Esophagus mucosa (tissue), 1 donor: ENCODE measurements around the gene IGSF9B. TPM values are rescaled to one million over a fixed set of nuclear protein-coding genes. Genes with fewer than 3 reads are reported as not detected.

ENCODE experiments used
- ATAC-seq: fragments of 200-7000 bp; cut with Tn5 transposase; one replicate; pipeline ENCODE4 v1.9.1; 2020
- total RNA-seq: library from RNA; stranded (reverse); gene quantifications from one replicate; pipeline ENCODE4 v1.2.4, GENCODE V29; 2023
- donor health status: DM: yes; HTN: yes; CAD: no.

Gene IGSF9B
- total RNA-seq, 1 donor from 2014 or later: 1.5 TPM

DNA sequence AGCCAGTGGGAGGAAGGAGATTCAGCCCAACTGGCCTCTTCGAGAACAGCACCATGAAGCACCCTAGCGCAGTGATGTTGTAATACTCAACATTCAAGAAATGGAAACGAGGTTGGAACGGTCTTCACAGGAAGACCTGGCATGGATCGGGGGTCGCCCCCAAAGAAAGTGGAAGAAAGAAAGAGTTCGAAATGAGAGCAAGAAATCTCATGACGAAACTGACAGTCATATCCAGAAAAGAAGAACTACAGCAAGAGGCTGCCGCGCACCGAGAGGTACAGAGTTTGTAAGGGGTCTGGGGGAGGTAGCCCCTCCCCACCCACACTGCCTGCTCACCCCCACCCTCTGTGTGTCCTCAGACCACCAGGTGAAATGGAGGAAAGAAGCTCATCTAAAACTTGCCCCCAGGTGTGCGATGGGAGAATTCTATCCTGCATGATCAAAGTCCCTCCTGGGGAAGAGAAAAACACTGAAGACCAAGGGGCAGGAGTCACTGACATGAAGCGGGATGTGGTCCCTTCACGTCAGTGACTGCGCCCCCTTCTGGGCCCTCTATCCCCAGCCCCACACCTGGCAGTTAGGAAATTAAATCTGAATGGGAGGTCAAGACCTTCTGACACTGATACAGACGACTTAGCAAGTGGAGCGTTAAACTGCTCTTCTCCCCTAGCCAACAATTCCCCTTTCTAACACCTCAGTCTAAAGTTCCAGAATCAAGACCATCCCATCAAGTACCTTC, 58.6 kb downstream of the IGSF9B start:
- no peak for ATAC-seq

GRCh38 chr11:133897331-133897650, 59.5 kb downstream of the IGSF9B start:
- ATAC-seq: no peak

DNA sequence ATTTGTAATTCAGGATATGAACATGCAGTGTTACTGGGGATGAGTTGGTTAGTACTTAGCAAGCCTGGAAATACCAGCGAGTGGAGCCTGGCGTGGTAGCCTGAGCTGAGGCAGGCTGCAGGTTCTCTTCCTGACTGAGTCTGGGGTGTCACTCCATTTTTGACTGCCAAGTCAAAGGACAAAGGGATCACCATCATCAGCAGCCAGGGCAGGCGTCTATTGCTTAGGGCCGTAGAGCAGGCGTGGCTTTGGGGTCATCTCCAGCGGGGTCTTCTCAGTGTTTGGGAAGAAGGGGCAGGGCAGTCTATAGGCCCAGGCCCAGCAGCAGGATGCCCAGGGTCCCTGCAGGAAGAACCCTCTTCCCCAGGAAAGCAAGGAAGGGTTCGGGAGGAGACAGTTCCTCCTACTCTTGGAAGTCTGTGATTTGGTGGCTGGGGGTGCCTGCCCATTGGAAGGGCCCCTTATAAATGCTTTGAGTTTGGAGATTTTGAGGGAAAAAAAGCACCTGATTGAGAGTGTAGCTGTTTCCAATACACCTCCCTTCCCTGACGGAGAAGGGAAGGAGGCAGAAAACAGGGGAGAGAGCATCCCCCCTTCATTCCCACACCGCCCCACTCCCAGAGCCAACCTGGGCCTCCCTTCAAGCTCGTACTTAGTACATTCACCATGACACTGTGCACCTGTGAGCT, 60.0 kb downstream of the IGSF9B start:
- no peak for ATAC-seq

GRCh38 chr11:133896028-133896427, 60.7 kb downstream of the IGSF9B start:
- ATAC-seq: no peak

- no peak for ATAC-seq
Observed at GRCh38 chr11:133895551-133895950, 61.2 kb downstream of the IGSF9B start.

GRCh38 chr11:133895061-133895479, 61.7 kb downstream of the IGSF9B start:
- ATAC-seq: no peak

DNA sequence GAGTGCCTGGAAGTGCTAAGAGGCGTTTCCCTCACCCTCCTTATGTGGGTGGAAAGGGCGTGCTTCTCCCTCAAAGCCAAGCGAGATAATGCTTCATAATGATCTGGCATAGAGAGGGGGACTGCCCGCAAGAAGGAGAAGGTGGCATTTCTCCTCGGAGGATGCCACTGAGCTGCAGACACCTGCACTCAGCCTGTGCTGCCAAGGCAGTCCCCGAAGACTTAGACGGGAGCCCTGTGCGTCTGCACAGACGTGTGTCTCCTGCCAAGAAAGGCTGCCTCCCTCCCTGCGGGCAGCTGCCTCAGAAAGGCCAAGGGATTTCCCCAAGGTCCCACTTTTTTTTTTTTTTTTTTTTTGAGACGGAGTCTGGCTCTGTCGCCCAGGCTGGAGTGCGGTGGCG, 63.4 kb downstream of the IGSF9B start:
- ATAC-seq: no peak

- no peak for ATAC-seq
Observed at GRCh38 chr11:133892584-133893380, 64.0 kb downstream of the IGSF9B start.

DNA sequence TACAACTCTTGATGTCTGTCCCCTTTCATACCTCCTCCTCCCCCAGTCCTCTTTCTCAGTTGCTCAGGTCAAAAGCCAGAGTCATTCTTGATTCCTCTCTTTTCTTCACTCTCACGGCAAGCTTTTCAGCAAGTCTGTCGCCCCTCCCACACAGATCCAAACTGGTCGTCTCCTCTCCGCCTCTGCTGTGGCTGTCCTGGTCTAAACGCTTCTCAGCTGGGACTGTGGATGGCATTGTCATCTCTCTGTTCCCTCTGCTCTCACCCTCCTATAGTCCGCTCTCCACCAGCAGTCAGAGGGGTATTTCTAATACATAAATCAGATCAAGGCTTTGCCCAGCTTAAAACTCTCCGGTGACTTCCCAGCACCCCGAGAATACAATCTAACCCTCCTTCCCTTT, 64.6 kb downstream of the IGSF9B start:
- no peak for ATAC-seq

DNA sequence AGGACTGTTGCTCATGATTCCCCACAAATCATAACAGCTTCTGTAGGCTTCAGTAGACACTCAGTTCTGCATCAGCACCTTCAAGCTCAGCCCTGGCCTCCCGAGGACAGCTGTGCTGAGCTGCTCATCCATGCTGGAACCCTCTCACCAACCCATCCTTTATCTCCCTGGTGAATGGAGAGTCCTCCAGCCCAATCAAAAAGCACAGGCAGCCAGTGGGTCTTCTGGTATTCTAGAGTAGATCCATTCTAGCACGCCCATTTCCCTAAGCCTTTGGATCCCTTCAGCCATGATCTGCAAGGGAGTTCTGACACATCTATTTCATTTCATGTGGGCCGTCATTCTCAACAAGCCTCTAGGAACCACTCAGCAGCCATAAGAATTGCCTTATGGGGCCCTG, 66.9 kb downstream of the IGSF9B start:
- no peak for ATAC-seq

DNA sequence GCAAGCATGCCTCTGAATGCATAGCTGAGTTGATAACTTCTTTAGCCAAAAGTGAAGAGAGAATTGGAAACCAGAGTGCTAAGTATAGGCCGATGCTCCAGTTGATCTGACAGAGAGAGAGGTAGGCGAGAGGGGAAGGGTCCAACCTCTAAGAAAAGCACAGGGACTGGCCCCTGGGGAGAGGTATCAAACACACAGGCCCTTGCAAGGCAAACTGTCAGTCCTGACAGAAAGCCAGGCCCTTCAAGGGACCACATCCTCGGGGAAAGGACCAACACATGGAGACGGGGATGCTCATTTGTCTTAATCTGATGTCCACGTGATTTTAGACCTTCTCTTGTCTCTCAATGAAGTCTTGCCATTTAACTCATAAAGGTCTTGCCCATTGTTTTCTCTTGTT, 67.6 kb downstream of the IGSF9B start:
- no peak for ATAC-seq

DNA sequence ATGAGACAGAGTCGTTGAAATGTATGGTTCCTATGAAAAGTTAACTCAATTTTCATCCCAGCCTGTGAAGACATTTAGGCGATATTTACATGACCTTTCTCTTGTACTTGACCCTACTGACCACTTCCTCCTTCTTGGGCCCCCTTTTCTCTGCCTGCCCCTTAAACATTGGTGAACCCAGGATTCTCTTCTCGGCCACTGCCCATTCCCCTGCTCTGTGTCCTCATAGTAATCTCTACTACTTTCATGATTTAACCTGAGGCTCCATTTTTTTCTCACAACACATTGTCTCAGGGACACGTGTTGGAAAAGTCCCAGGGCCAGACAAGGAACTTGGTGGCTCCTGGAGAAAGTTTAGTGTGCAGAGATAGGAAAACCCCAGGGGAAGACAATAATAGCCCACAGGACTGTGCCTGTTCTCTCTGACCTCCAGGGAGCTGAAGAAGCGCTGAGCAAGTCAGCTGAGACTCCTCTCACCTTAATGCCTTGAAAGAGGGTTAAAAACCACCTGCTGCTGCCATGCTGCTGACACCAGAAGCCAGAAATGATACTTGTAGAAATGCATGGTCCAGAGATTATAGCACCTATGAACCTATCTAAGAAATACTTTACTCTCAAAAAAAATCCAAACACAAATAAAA, 69.0 kb downstream of the IGSF9B start:
- ATAC-seq: no peak

DNA sequence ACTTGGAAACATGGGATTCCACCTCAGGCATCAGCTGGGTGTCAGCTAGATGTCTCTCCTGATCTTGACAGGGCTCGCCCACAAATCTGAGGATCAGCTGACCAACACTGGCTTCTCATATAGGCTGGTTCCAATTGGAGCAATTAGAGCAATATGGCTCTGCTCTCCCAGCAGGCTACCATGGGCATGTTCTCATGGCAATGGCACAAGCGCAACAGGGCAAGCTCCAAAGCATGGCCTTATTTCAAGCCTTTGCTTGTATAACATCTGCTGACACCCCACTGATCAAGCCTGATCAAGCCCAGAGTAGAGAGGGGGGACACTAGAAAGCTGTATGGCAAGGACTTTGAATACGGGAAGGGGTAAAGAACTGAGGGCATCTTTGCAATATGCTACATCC, 70.7 kb downstream of the IGSF9B start:
- ATAC-seq: no peak

- ATAC-seq: no peak
Observed at GRCh38 chr11:133872160-133872559, 84.6 kb downstream of the IGSF9B start.

DNA sequence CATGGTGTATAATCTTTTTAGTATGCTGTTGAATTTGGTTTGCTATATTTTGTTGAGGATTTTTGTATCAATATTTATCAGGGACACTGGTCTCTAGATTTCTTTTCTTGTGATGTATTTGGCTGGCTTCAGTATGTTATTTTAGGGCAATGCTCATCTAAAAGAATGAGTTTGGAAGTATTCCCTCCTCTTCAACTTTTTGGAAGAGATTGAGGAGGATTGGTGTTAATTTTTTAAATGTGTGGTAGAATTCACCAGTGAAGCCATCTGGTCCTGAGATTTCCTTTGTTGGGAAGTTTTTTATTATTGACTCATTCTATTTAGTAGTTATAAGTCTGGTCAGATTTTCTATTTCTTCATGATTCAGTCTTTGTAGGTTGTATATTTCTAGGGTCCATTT, 89.3 kb downstream of the IGSF9B start:
- no peak for ATAC-seq

- no peak for ATAC-seq
Observed at GRCh38 chr11:133865466-133865865, 91.3 kb downstream of the IGSF9B start.

GRCh38 chr11:133864756-133865155, 92.0 kb downstream of the IGSF9B start:
- ATAC-seq: no peak

GRCh38 chr11:133860151-133860550, 96.6 kb downstream of the IGSF9B start:
- no peak for ATAC-seq

Other genes starting within 250 kb of the IGSF9B start
- not detected for gene SPATA19, start 111.5 kb downstream of the IGSF9B start, total RNA-seq
- 1.7 TPM for gene JAM3, start 112.1 kb upstream of the IGSF9B start, total RNA-seq